ACC112 (cell line): ENCODE data around the gene MCUB.
"Not testable (repeated sequence)": the region's sequence is repeated elsewhere in the genome, so short reads cannot be mapped to it uniquely, and the experiment has no call there.

Experiments
- H2AFZ ChIP-seq: fragments of 200-600 bp; sonication (generic); one replicate; pipeline ENCODE4 v1.6.0; 2017; ENCODE audit warnings: antibody characterized with exemption, low read length; ENCODE audit not compliant: unreplicated experiment
- H3K27ac ChIP-seq: fragments of 200-600 bp; sonication (generic); 2 replicates; pipeline ENCODE4 v1.5.1; 2014; ENCODE audit warnings: low read depth, mild to moderate bottlenecking, antibody characterized with exemption, low read length, moderate library complexity
- H3K27me3 ChIP-seq: fragments of 200-600 bp; sonication (generic); 2 replicates; pipeline ENCODE4 v1.6.1; 2014; ENCODE audit warnings: mild to moderate bottlenecking, antibody characterized with exemption, low read length, moderate library complexity, mixed read lengths; ENCODE audit not compliant: insufficient read depth
- H3K36me3 ChIP-seq: fragments of 200-600 bp; sonication (generic); 2 replicates; pipeline ENCODE4 v1.6.1; 2016; ENCODE audit warnings: mild to moderate bottlenecking, antibody characterized with exemption, low read length, moderate library complexity, mixed read lengths; ENCODE audit not compliant: insufficient read depth
- H3K4me1 ChIP-seq: fragments of 200-600 bp; sonication (generic); one replicate; pipeline ENCODE4 v1.6.1; 2016; ENCODE audit warnings: low read length, mixed read lengths; ENCODE audit not compliant: insufficient read depth, unreplicated experiment, control insufficient read depth
- H3K4me3 ChIP-seq: fragments of 200-600 bp; sonication (generic); 2 replicates; pipeline ENCODE4 v1.5.1; 2014; ENCODE audit warnings: mild to moderate bottlenecking, low read depth, low read length
- H3K79me2 ChIP-seq: fragments of 200-600 bp; sonication (generic); one replicate; pipeline ENCODE4 v1.6.0; 2016; ENCODE audit warnings: low read length; ENCODE audit not compliant: control insufficient read depth, unreplicated experiment, insufficient read depth

The MCUB gene

GRCh38 chr4:109557433-109557832 is 2.6 kb upstream of the MCUB start:
- no peaks in the 10 kb centered on the region for H3K36me3 ChIP-seq
- H3K79me2 ChIP-seq = peaks cover 7% of the 10 kb centered on the region
- H3K4me1 ChIP-seq = peaks cover 8% of the 10 kb centered on the region
- no peak overlapping the region for H2AFZ ChIP-seq
- no peaks in the 10 kb centered on the region for H3K27me3 ChIP-seq
- H3K4me3 ChIP-seq = no peak overlapping the region
- H3K27ac ChIP-seq = no peak overlapping the region

GRCh38 chr4:109558095-109558494 is 2.0 kb upstream of the MCUB start:
- H2AFZ ChIP-seq, H3K27me3 ChIP-seq, H3K27ac ChIP-seq, H3K36me3 ChIP-seq, H3K4me1 ChIP-seq, H3K4me3 ChIP-seq: not testable (repeated sequence)
- peaks cover 14% of the 10 kb centered on the region for H3K79me2 ChIP-seq

- Histone ChIP-seq H3K79me2 (peaks cover 23% of the 10 kb centered on the region), H3K4me1 (peaks cover 8% of the 10 kb centered on the region), H2AFZ (peak overlapping the region; percentile 68), H3K27ac (peak overlapping the region; percentile 60), H3K27me3 (no peaks in the 10 kb centered on the region), H3K4me3 (peak overlapping the region; percentile 80), H3K36me3 (no peaks in the 10 kb centered on the region)
Measured at GRCh38 chr4:109559625-109559982, 442 bp upstream of the MCUB start.

- Histone ChIP-seq H3K79me2 (peaks cover 23% of the 10 kb centered on the region), H2AFZ (peak overlapping the region; percentile 76), H3K27me3 (no peaks in the 10 kb centered on the region), H3K4me1 (peaks cover 8% of the 10 kb centered on the region), H3K36me3 (no peaks in the 10 kb centered on the region), H3K27ac (peak overlapping the region; percentile 46), H3K4me3 (peak overlapping the region; percentile 80)
Measured at GRCh38 chr4:109560687-109561461, 828 bp downstream of the MCUB start.

GRCh38 chr4:109562457-109563239 is 2.6 kb downstream of the MCUB start:
- Histone ChIP-seq H2AFZ (no peak overlapping the region), H3K4me1 (peaks cover 8% of the 10 kb centered on the region), H3K27me3 (no peaks in the 10 kb centered on the region), H3K79me2 (peaks cover 25% of the 10 kb centered on the region), H3K4me3 (peak overlapping the region; percentile 80; the same call in 1 of the 2 replicates), H3K27ac (no peak overlapping the region), H3K36me3 (no peaks in the 10 kb centered on the region)

- Histone ChIP-seq H2AFZ (no peak overlapping the region), H3K36me3 (peaks cover 3% of the 10 kb centered on the region; the same call in 1 of the 2 replicates), H3K27ac (no peak overlapping the region), H3K4me3 (no peak overlapping the region), H3K27me3 (no peaks in the 10 kb centered on the region), H3K79me2 (peaks cover 13% of the 10 kb centered on the region), H3K4me1 (no peaks in the 10 kb centered on the region)
Measured at GRCh38 chr4:109571494-109571893, 11.4 kb downstream of the MCUB start.

- Histone ChIP-seq H3K4me1 (no peaks in the 10 kb centered on the region), H2AFZ (no peak overlapping the region), H3K79me2 (peaks cover 11% of the 10 kb centered on the region), H3K36me3 (peaks cover 3% of the 10 kb centered on the region; the same call in 1 of the 2 replicates), H3K27me3 (no peaks in the 10 kb centered on the region), H3K4me3 (no peak overlapping the region), H3K27ac (no peak overlapping the region)
Measured at GRCh38 chr4:109572154-109572553, 12.1 kb downstream of the MCUB start.

- H3K79me2 ChIP-seq = peaks cover 10% of the 10 kb centered on the region
Measured at GRCh38 chr4:109574443-109574850, 14.4 kb downstream of the MCUB start.

GRCh38 chr4:109574931-109575804 is 15.1 kb downstream of the MCUB start:
- no peak overlapping the region for H3K27ac ChIP-seq
- H3K36me3 ChIP-seq = peaks cover 3% of the 10 kb centered on the region; the same call in 1 of the 2 replicates
- H3K4me1 ChIP-seq = no peaks in the 10 kb centered on the region
- no peak overlapping the region for H3K4me3 ChIP-seq
- H2AFZ ChIP-seq = no peak overlapping the region
- H3K79me2 ChIP-seq = peaks cover 4% of the 10 kb centered on the region
- H3K27me3 ChIP-seq = no peaks in the 10 kb centered on the region

More at GRCh38 chr4:109574443-109574850, 14.4 kb downstream of the MCUB start:
- H3K4me3 ChIP-seq = no peak overlapping the region
- peaks cover 3% of the 10 kb centered on the region; the same call in 1 of the 2 replicates for H3K36me3 ChIP-seq
- no peaks in the 10 kb centered on the region for H3K4me1 ChIP-seq
- H2AFZ ChIP-seq = no peak overlapping the region
- H3K27me3 ChIP-seq = no peaks in the 10 kb centered on the region
- no peak overlapping the region for H3K27ac ChIP-seq

- H3K27ac ChIP-seq = no peak overlapping the region
- H2AFZ ChIP-seq = no peak overlapping the region
- H3K36me3 ChIP-seq = no peaks in the 10 kb centered on the region
- H3K4me1 ChIP-seq = no peaks in the 10 kb centered on the region
- H3K79me2 ChIP-seq = no peaks in the 10 kb centered on the region
- no peaks in the 10 kb centered on the region for H3K27me3 ChIP-seq
- H3K4me3 ChIP-seq = no peak overlapping the region
Measured at GRCh38 chr4:109576462-109576861, 16.4 kb downstream of the MCUB start.
